ENCODE results near the gene FNDC5. TPM values are rescaled to one million over a fixed set of nuclear protein-coding genes. Genes with fewer than 3 reads are reported as not detected.

FNDC5 gene
- total RNA-seq, 1 experiment from 2014 or later, result 4.5 TPM

DNA sequence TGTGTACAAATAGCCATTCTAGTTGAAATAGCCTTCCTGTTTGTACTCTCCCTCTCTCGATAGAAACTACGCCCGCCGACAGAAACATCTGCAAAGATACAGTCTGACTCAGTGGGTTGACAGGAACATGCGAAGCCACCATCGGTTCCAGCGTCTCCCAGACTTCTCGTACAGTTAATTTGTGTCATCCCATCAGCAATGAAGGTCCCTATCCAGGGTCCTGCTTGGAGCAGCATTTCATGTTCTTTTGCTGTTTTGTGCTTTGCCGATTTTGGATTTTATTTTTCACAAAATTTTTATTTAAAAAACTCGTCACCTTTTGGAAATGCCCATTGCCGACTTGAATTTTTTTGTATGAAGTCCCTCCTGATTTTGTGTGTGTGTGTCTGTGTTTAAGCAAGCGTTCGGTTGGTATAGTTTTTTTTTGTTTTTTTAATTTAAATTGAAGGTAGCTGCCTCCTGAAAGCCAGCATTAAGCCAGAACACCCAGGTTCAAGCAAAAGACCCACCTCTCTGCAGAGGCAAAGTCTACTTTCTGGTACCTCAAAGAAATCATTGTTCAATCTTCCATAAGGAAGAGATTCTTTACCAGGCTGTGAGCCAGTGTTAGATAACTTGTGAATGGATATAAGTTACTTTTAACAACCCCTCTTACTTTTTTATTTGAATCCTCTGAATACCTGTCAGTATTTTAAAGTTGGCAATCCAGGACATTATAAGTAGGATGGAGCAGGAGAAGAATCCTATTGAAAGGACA is 14.7 kb downstream of the FNDC5 start:
- Mint-ChIP-seq H3K36me3 (ENCODE audit: insufficient read depth in 1 of 3, low read depth in 3 of 3) (peaks cover 13 to 57% (median 51%) of the 10 kb centered on the region in 3 experiments; a peak in 6 of 7 replicates), H3K27me3 (ENCODE audit: low read depth) (no peaks in the 10 kb centered on the region), H3K4me1 (no peaks in the 10 kb centered on the region), H3K9me3 (no peaks in the 10 kb centered on the region), H3K4me3 (no peak overlapping the region), H3K27ac (no peak overlapping the region)
- H3K56ac ChIP-seq (ENCODE audit: insufficient read length, low read depth, low read length), result no peak overlapping the region
- H3K79me2 ChIP-seq (ENCODE audit: insufficient read depth, low read length), result no peaks in the 10 kb centered on the region
- DNase-seq, result no peak
- no peak overlapping the region for H3K4me2 ChIP-seq (ENCODE audit: insufficient read depth, insufficient read length, low read length)
- WGBS (ENCODE audit: extremely low coverage, insufficient read length, low lambda C conversion rate), result no CpG with 5 or more reads among the region's 13 CpGs
- no peaks in the 10 kb centered on the region for H3K4me1 ChIP-seq (ENCODE audit: insufficient read depth, low read length)
- no peak overlapping the region for H2BK120ac ChIP-seq (ENCODE audit: low read depth, low read length, poor library complexity, severe bottlenecking)
- H2AK5ac ChIP-seq (ENCODE audit: insufficient read length, low read length), result no peak overlapping the region
- H3T11ph ChIP-seq (ENCODE audit: low read length), result no peak overlapping the region
- H3K27me3 ChIP-seq (ENCODE audit: insufficient read depth, low read length), result no peaks in the 10 kb centered on the region
- H4K91ac ChIP-seq (ENCODE audit: insufficient read length, low read depth, low read length), result no peak overlapping the region
- no peak overlapping the region for H3K23ac ChIP-seq (ENCODE audit: insufficient read length, low read depth, low read length)
- H3K27ac ChIP-seq (ENCODE audit: insufficient read length, low read depth, low read length), result no peak overlapping the region
- H4K8ac ChIP-seq (replicated peaks; ENCODE audit: insufficient read length, low read depth, low read length), result no peak overlapping the region
- no peaks in the 10 kb centered on the region for H4K20me1 ChIP-seq (ENCODE audit: control insufficient read depth, insufficient read depth, insufficient read length)
- no peaks in the 10 kb centered on the region for H3K79me1 ChIP-seq (ENCODE audit: insufficient read depth, low read depth, low read length, poor library complexity, severe bottlenecking)
- no peak overlapping the region for H3K9ac ChIP-seq (ENCODE audit: extremely low read depth, insufficient read length, low read length)
- H4K5ac ChIP-seq (ENCODE audit: insufficient read length, low read depth, low read length), result no peak overlapping the region
- no peaks in the 10 kb centered on the region for H3K9me3 ChIP-seq (ENCODE audit: control insufficient read depth, low read depth, low read length)
- H2BK15ac ChIP-seq (ENCODE audit: low read depth, low read length), result no peak overlapping the region
- H3K4ac ChIP-seq (ENCODE audit: low read depth, low read length), result no peak overlapping the region
- no peak overlapping the region for H2BK12ac ChIP-seq (ENCODE audit: insufficient read length, low read depth, low read length)
- no peak overlapping the region for H2AFZ ChIP-seq (ENCODE audit: low read length)
- TF ChIP-seq, protein P1, sequence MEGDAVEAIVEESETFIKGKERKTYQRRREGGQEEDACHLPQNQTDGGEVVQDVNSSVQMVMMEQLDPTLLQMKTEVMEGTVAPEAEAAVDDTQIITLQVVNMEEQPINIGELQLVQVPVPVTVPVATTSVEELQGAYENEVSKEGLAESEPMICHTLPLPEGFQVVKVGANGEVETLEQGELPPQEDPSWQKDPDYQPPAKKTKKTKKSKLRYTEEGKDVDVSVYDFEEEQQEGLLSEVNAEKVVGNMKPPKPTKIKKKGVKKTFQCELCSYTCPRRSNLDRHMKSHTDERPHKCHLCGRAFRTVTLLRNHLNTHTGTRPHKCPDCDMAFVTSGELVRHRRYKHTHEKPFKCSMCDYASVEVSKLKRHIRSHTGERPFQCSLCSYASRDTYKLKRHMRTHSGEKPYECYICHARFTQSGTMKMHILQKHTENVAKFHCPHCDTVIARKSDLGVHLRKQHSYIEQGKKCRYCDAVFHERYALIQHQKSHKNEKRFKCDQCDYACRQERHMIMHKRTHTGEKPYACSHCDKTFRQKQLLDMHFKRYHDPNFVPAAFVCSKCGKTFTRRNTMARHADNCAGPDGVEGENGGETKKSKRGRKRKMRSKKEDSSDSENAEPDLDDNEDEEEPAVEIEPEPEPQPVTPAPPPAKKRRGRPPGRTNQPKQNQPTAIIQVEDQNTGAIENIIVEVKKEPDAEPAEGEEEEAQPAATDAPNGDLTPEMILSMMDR (conservative IDR thresholded peaks at IDR 0.05), result no peak
- H2BK20ac ChIP-seq (ENCODE audit: low read depth, low read length, poor library complexity, severe bottlenecking), result no peak overlapping the region
- no peak overlapping the region for H3K18ac ChIP-seq (ENCODE audit: insufficient read length, low read depth, low read length)
- no peak overlapping the region for H2BK5ac ChIP-seq (ENCODE audit: insufficient read length, low read length)
- H3K23me2 ChIP-seq (ENCODE audit: insufficient read length, low read depth, low read length, poor library complexity, severe bottlenecking), result no peaks in the 10 kb centered on the region
- H3K14ac ChIP-seq (ENCODE audit: insufficient read depth, low read length), result no peak overlapping the region
